ENCODE data around the gene CECR2. TPM values are rescaled to one million over a fixed set of nuclear protein-coding genes. Genes with fewer than 3 reads are reported as not detected.

Gene CECR2
- total and polyA plus RNA-seq, 2 experiments from 2014 or later: 0.10 TPM; not detected in 1

- Histone ChIP-seq H3K79me2 (ENCODE audit: insufficient read depth) (no peaks in the 10 kb centered on the region), H3K27ac (no peak overlapping the region), H3K9me3 (ENCODE audit: low read depth) (no peaks in the 10 kb centered on the region), H4K20me1 (ENCODE audit: insufficient read depth) (no peaks in the 10 kb centered on the region), H3K9me2 (ENCODE audit: insufficient read depth) (no peaks in the 10 kb centered on the region), H3K9ac (no peak overlapping the region), H3K27me3 (replicated peaks; ENCODE audit: insufficient read depth) (no peaks in the 10 kb centered on the region), H3K4me2 (ENCODE audit: unreplicated experiment) (no peak overlapping the region), H3K4me3 (no peak overlapping the region), H3F3A (ENCODE audit: insufficient read depth) (no peaks in the 10 kb centered on the region), H2AFZ (no peak overlapping the region), H3K4me1 (ENCODE audit: insufficient read depth) (no peaks in the 10 kb centered on the region), H3K36me3 (ENCODE audit: low read depth) (no peaks in the 10 kb centered on the region)
- no peak for DNase-seq
- in situ Hi-C loops (cut with MboI): no loop called here
- TF ChIP-seq EZH2 (IDR thresholded peaks at IDR 0.05; ENCODE audit: insufficient read depth, poor library complexity, severe bottlenecking) (no peak), EZH2phosphoT487 (IDR thresholded peaks at IDR 0.05; ENCODE audit: insufficient read depth, low read depth) (no peak)
- 66% methylated on average over 5 of the region's 5 CpGs for WGBS, 2 experiments (ENCODE audit: low coverage in 1 of 2, low lambda C conversion rate in 2 of 2, missing lambda C conversion rate in 2 of 2)
Observed at GRCh38 chr22:17549655-17550054, 180.4 kb downstream of the CECR2 start.

GRCh38 chr22:17552737-17553136 is 183.5 kb downstream of the CECR2 start:
- H3K79me2 ChIP-seq (ENCODE audit: insufficient read depth): no peaks in the 10 kb centered on the region
- no peak overlapping the region for H3K4me2 ChIP-seq (ENCODE audit: unreplicated experiment)
- H3K27me3 ChIP-seq (replicated peaks; ENCODE audit: insufficient read depth): no peaks in the 10 kb centered on the region
- TF ChIP-seq EZH2 (IDR thresholded peaks at IDR 0.05; ENCODE audit: insufficient read depth, poor library complexity, severe bottlenecking) (no peak), EZH2phosphoT487 (IDR thresholded peaks at IDR 0.05; ENCODE audit: insufficient read depth, low read depth) (no peak)
- no peaks in the 10 kb centered on the region for H3F3A ChIP-seq (ENCODE audit: insufficient read depth)
- in situ Hi-C loops (cut with MboI): no loop called here
- H3K4me3 ChIP-seq: no peak overlapping the region
- H3K4me1 ChIP-seq (ENCODE audit: insufficient read depth): no peaks in the 10 kb centered on the region
- H3K27ac ChIP-seq: no peak overlapping the region
- no peaks in the 10 kb centered on the region for H3K9me2 ChIP-seq (ENCODE audit: insufficient read depth)
- H3K9me3 ChIP-seq (ENCODE audit: low read depth): no peaks in the 10 kb centered on the region
- no peak for DNase-seq
- H3K9ac ChIP-seq: no peak overlapping the region
- H2AFZ ChIP-seq: no peak overlapping the region
- 36 to 39% methylated on average over 7 of the region's 7 CpGs for WGBS, 2 experiments (ENCODE audit: low coverage in 1 of 2, low lambda C conversion rate in 2 of 2, missing lambda C conversion rate in 2 of 2)
- no peaks in the 10 kb centered on the region for H4K20me1 ChIP-seq (ENCODE audit: insufficient read depth)
- no peaks in the 10 kb centered on the region for H3K36me3 ChIP-seq (ENCODE audit: low read depth)

GRCh38 chr22:17554814-17555213 is 185.6 kb downstream of the CECR2 start:
- Histone ChIP-seq H3K4me3 (no peak overlapping the region), H3K4me1 (ENCODE audit: insufficient read depth) (no peaks in the 10 kb centered on the region), H2AFZ (no peak overlapping the region), H4K20me1 (ENCODE audit: insufficient read depth) (no peaks in the 10 kb centered on the region), H3K36me3 (ENCODE audit: low read depth) (no peaks in the 10 kb centered on the region), H3K79me2 (ENCODE audit: insufficient read depth) (no peaks in the 10 kb centered on the region), H3K4me2 (ENCODE audit: unreplicated experiment) (no peak overlapping the region), H3K9ac (no peak overlapping the region), H3K9me2 (ENCODE audit: insufficient read depth) (no peaks in the 10 kb centered on the region), H3K9me3 (ENCODE audit: low read depth) (no peaks in the 10 kb centered on the region), H3K27me3 (replicated peaks; ENCODE audit: insufficient read depth) (no peaks in the 10 kb centered on the region), H3K27ac (no peak overlapping the region), H3F3A (ENCODE audit: insufficient read depth) (no peaks in the 10 kb centered on the region)
- no peak for DNase-seq
- in situ Hi-C loops (cut with MboI): no loop called here
- WGBS, 2 experiments (ENCODE audit: low coverage in 1 of 2, low lambda C conversion rate in 2 of 2, missing lambda C conversion rate in 2 of 2): 72% methylated on average over 4 of the region's 4 CpGs
- TF ChIP-seq EZH2 (IDR thresholded peaks at IDR 0.05; ENCODE audit: insufficient read depth, poor library complexity, severe bottlenecking) (no peak), EZH2phosphoT487 (IDR thresholded peaks at IDR 0.05; ENCODE audit: insufficient read depth, low read depth) (no peak)

GRCh38 chr22:17559188-17559587 is 189.9 kb downstream of the CECR2 start:
- Histone ChIP-seq H3K4me2 (ENCODE audit: unreplicated experiment) (no peak overlapping the region), H3K9ac (no peak overlapping the region), H3K36me3 (ENCODE audit: low read depth) (no peaks in the 10 kb centered on the region), H3F3A (ENCODE audit: insufficient read depth) (no peaks in the 10 kb centered on the region), H3K27me3 (replicated peaks; ENCODE audit: insufficient read depth) (no peaks in the 10 kb centered on the region), H3K79me2 (ENCODE audit: insufficient read depth) (no peaks in the 10 kb centered on the region), H3K4me3 (no peak overlapping the region), H3K9me3 (ENCODE audit: low read depth) (no peaks in the 10 kb centered on the region), H3K27ac (no peak overlapping the region), H4K20me1 (ENCODE audit: insufficient read depth) (no peaks in the 10 kb centered on the region), H3K4me1 (ENCODE audit: insufficient read depth) (no peaks in the 10 kb centered on the region), H3K9me2 (ENCODE audit: insufficient read depth) (no peaks in the 10 kb centered on the region), H2AFZ (no peak overlapping the region)
- 68 to 78% methylated on average over 10 of the region's 10 CpGs for WGBS, 2 experiments (ENCODE audit: low coverage in 1 of 2, low lambda C conversion rate in 2 of 2, missing lambda C conversion rate in 2 of 2)
- no peak for TF ChIP-seq EZH2 (IDR thresholded peaks at IDR 0.05; ENCODE audit: insufficient read depth, poor library complexity, severe bottlenecking)
- TF ChIP-seq EZH2phosphoT487 (IDR thresholded peaks at IDR 0.05; ENCODE audit: insufficient read depth, low read depth): no peak
- in situ Hi-C loops (cut with MboI): no loop called here
- no peak for DNase-seq

All from GM23248 (cell line).